ENCODE data around the gene LRIG3.

GRCh38 chr12:58873496-58873895, 46.8 kb downstream of the LRIG3 start:
- no peak for TF ChIP-seq CTCF (IDR thresholded peaks at IDR 0.05; ENCODE audit: poor library complexity, severe bottlenecking)
- no peak for TF ChIP-seq POLR2AphosphoS5 (IDR thresholded peaks at IDR 0.05)
- no peak for TF ChIP-seq EZH2 (IDR thresholded peaks at IDR 0.05; ENCODE audit: borderline replicate concordance, insufficient read depth, low read length, poor library complexity, severe bottlenecking)
- no peak for TF ChIP-seq REST (IDR thresholded peaks at IDR 0.05; ENCODE audit: borderline replicate concordance)
- no peak for TF ChIP-seq EP300 (conservative IDR thresholded peaks at IDR 0.05; ENCODE audit: poor library complexity, severe bottlenecking)
- TF ChIP-seq RAD21 (conservative IDR thresholded peaks at IDR 0.05): no peak
- TF ChIP-seq MXI1 (conservative IDR thresholded peaks at IDR 0.05; ENCODE audit: poor library complexity, severe bottlenecking): no peak
